ENCODE results near the gene CCDC74B.
"Not testable (repeated sequence)": the region's sequence is repeated elsewhere in the genome, so short reads cannot be mapped to it uniquely, and the experiment has no call there.

Gene CCDC74B

DNA sequence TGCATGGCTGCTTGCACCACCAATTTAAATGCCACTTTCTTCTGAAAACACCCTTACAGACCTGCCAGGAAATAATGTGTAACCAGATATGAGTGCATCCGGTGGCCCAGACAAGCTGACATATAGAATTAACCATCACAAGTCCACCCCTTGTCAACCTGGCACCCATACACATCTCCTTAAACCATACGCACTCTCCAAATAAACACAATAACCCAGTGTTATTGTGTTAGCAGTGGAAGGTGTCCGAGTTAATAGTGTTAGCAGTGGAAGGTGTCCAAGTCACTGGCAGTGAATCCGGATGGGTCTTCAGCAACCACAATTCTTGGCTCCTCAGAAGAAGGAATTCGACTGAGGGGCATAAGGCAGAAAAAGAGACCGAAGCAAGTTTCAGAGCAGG lies 3.6 kb upstream of the CCDC74B start:
- not testable (repeated sequence) for DNase-seq

DNA sequence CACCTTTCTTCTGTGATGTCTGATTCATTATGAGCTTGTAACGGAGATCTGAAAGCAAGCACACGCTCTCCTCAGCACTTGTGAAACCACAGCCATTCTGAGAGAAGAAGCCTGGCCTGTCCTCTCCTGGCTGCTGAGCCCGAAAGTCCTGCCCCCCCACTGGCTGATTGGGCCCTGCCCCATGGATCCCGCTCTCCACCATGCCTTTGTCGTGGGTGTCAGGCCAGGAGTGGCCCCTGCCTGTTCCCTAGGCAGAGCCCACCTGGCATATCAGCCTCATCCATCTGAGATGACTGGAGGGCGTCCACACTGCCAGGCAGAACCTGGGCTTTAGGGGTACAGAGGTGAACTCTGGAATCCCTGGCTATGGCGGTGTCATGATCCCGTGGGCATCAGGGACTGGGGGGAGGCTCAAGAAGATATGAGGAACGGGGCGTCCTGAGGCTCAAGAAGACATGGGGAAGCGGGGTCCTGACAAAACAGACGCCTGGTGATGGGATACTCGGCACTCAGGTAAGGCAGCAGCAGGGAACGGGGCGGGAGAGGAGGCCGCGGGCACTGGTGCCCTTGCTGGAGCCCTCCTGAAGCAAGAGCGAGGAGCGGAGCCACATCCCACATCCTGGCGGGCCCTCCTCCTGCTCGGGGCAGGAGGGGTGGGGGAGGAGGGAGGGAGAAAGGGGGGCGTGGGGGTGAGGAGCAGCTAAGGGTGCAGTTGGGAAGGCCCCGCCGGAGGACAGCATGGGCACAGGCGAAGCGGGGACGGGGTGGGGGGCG lies 1.5 kb downstream of the CCDC74B start:
- DNase-seq: not testable (repeated sequence)

- DNase-seq: not testable (repeated sequence)
These were observed 2.3 kb downstream of the CCDC74B start for GRCh38 chr2:130142396-130143265.

DNA sequence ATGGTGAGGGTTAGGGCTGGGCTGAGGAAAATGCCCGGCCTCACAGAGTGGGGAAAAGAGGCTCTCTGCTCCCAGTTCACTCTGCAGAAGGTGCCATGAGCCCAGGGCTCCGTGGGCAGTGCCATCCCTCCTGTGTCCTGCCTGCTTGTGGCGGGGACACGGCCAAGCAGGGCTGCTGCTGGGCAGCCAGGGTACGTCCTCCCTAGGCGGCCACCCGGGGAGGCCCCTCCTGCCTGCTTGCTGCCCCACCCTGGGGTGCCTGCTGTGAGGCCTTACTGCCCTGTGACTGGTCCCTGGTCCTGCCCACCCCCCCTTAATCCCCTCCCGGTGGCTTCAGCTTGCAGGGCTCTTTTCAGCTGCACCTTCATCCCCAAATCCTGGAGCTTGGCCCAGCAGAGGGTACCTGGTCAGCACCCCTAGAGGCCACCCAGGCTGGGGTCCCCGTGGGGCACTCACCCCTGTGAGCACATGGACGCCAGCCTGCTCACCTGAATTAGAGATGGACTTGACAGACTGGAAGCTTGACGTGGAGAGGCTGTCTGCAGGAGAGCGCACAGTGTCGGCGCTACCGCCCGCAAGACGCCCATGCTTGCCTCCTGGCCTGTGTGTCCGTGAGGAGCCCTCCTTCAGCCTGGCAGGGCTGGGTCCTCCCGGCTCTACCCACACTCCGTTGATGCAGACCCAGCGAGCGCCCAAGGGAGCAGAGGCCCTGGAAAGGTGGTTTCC lies 3.1 kb downstream of the CCDC74B start:
- DNase-seq: not testable (repeated sequence)

DNA sequence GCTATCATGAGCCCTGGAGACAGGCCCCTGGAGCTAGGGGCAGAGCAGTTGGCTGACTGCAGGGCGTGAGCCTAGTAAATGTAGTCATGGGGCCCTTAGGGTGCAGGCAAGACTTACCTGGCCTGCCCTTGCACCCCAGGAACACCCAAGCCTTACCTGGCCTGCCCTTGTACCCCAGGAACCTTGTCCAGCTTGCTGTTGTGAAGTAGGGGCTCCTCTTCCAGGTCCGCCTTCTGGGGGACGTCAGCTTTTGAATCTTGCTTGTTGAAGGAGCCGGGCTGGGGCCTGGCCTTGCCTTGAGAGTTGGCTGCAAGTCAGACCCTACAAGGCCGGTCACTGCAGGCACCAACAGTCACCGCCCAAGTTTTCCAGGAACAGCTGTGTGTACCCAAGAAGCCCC lies 3.9 kb downstream of the CCDC74B start:
- not testable (repeated sequence) for DNase-seq

GRCh38 chr2:130140516-130140915 lies 4.4 kb downstream of the CCDC74B start:
- not testable (repeated sequence) for DNase-seq

- DNase-seq: peak; percentile 43
These were observed 5.3 kb downstream of the CCDC74B start for GRCh38 chr2:130139331-130140280.

DNA sequence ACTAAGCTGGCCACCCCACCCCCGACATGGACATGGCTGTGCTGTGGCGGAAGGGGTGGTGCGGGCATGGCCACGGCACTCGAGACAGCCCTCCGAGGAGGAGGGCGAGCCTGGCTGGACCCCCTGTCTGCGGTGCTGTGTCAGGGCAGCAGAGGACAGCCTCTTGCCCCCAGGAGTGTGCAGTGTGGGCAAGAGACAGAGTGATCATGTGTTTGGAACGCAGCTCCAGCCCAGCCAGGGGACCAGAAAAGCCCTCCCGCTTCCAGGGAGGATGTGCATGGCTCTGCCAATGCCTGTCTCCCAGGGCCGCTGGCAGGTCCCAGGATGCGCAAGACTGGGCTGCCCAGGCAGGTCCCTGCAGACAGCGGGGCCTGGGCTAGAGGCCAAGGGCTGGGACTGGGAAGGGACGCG lies 6.1 kb downstream of the CCDC74B start:
- peak; percentile 66 for DNase-seq

DNA sequence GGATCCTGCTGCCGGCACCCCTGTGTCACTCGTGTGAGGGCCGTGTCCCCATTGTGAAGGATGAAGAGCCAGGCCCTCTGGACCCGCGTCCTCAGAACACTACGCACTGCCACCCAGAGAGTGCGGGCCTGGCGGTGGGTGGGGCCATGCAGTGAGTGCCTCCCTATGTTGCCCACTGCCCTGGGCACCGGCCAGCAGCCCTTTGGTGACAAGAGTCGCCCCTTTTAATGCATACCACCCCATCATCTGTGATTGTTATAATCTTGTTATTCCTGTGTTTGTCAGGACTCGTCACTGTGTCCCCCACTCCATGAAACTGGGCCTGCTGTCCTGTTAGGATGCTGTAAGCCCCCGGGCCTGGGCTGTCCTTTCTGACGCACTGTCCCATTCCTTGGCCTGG lies 6.6 kb downstream of the CCDC74B start:
- not testable (repeated sequence) for DNase-seq

- DNase-seq: not testable (repeated sequence)
These were observed 7.8 kb downstream of the CCDC74B start for GRCh38 chr2:130137118-130137517.

DNA sequence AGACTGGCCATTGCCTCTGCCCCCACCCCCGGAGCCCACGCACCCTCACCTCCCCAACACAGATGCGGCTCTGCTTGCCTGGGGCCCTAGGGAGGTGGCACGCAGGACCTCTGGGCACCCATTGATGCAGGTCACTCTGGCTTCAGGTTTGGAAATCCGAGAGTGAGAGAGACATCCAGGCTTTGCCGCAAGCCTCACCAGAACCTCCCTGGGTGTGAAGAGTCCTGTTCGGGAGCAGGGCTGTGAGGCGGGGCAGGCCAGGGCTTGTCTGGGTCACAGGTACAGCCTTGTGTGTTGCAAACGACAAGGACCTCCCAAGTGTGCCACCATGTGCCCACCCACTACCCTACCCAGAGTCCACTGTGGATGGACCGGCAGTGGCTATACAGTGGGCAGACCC lies 8.4 kb downstream of the CCDC74B start:
- DNase-seq: not testable (repeated sequence)

GRCh38 chr2:130135692-130136541 lies 9.0 kb downstream of the CCDC74B start:
- no peak for DNase-seq

GRCh38 chr2:130129120-130129829 lies 15.6 kb downstream of the CCDC74B start, which contains the start of gene POTEF:
POTEF (minus strand) TSS chr2:130129222; CDS start chr2:130120515, 8,707 bp downstream.
- DNase-seq: not testable (repeated sequence)

GRCh38 chr2:130128464-130128863 lies 16.4 kb downstream of the CCDC74B start:
- not testable (repeated sequence) for DNase-seq

- DNase-seq: not testable (repeated sequence)
These were observed 17.2 kb downstream of the CCDC74B start for GRCh38 chr2:130127726-130128125.

- not testable (repeated sequence) for DNase-seq
These were observed 24.0 kb downstream of the CCDC74B start for GRCh38 chr2:130120924-130121323.

- not testable (repeated sequence) for DNase-seq
These were observed 42.1 kb downstream of the CCDC74B start for GRCh38 chr2:130102597-130103363.

All from NCI-H1105 (cell line).